Esophagus squamous epithelium (tissue), 4 donors: ENCODE measurements around the gene TDRD10.

Experiments
- CTCF ChIP-seq, 6 experiments: fragments of 450-650 bp in 4 of 6; fragments of 200-600 bp in 2 of 6; sonication (generic) in 2 of 6; IDR thresholded peaks; one replicate each; pipeline ENCODE4 v1.5.1; 2016 to 2019; ENCODE audit warnings: antibody characterized with exemption in 6 of 6, mild to moderate bottlenecking in 4 of 6, moderate library complexity in 4 of 6
- POLR2A ChIP-seq, 4 donors: fragments of 450-650 bp; IDR thresholded peaks; one replicate each; pipeline ENCODE4 v1.6.1; 2017; ENCODE audit warnings: antibody characterized with exemption in 4 of 4, mild to moderate bottlenecking in 4 of 4, moderate library complexity in 3 of 4

GRCh38 chr1:154479764-154480421 is 22.1 kb upstream of the TDRD10 start:
- TF ChIP-seq CTCF (IDR thresholded peaks at IDR 0.05) (peak; percentile 86 to 98 (median 93)), POLR2A (IDR thresholded peaks at IDR 0.05) (no peak)
